Measurements from ENCODE around the gene SIGLEC1. TPM values are rescaled to one million over a fixed set of nuclear protein-coding genes. Genes with fewer than 3 reads are reported as not detected.

Gene SIGLEC1
- total RNA-seq, 2 experiments from 2014 or later = not detected

GRCh38 chr20:3739054-3739925 is 26.9 kb upstream of the SIGLEC1 start:
- intact Hi-C loops (cut with micrococcal nuclease) = no loop called here
- no peak for TF ChIP-seq CTCF (IDR thresholded peaks at IDR 0.05)
- no peaks in the 10 kb centered on the region for H3K4me1 Mint-ChIP-seq (ENCODE audit: low read depth)

DNA sequence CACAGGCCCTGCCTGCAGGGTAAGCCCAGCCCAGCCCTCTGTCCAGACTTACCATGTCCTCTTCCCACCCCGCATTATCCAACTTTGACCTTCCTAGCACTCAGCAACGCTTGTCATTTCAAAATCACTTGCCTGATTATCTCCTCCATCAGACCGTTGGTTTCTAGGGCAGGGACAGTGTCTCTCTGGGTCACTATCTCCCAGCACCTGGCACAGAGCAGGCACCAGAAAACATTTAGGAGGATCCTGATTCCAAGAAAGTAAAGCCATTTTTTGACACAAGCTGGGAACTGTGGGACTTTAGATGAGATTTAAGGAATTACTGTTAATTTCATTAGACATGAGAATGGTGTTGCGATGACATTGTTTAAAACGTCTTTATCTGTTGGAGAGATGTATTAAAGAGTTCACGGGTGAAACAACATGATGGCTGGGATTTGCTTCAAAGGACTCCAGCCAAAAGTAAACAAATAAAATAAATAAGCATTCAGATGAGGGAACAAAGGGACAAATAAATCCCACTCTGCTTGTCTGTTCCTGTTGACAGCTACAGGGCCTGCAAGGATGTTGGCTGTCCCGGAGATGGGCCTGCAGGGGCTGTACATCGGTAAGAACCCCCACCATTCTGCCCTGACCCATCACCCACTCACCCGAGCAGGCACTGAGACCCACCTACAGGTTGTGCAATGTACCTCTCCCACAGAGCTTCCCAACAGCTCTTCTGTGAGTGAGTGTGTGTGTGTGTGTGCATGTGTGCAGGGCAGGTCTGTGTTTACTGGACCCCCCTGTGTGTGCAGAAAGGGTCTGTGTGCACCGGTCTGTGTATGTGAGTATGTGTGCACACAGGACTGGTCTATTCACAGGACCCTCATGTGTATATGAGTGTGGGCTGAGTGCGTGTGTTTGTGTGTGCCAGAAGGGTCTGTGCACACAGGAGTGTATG is 26.0 kb upstream of the SIGLEC1 start:
- Mint-ChIP-seq H3K9me3 (no peaks in the 10 kb centered on the region), H3K27me3 (peaks cover 3% of the 10 kb centered on the region), H3K4me3 (no peak overlapping the region), H3K4me1 (ENCODE audit: low read depth) (no peaks in the 10 kb centered on the region), H3K27ac (no peak overlapping the region), H3K36me3 (ENCODE audit: low read depth) (no peaks in the 10 kb centered on the region)
- intact Hi-C loops (cut with micrococcal nuclease) = no loop called here
- POLR2A ChIA-PET = interaction anchor here (1.0 kb wide), 1 partner anchor 9 kb away, joined by 4 read pairs; no protein-coding TSS in a partner anchor
- CTCF ChIA-PET = interaction anchor here (2.3 kb wide), 2 partner anchors 13 to 28 kb away, joined by 8 to 10 read pairs; no protein-coding TSS in a partner anchor
- ATAC-seq (no peak), DNase-seq (no peak)
- no peak for TF ChIP-seq CTCF (IDR thresholded peaks at IDR 0.05)

More at GRCh38 chr20:3739054-3739925, 26.9 kb upstream of the SIGLEC1 start:
- CTCF ChIA-PET = interaction anchor here (1.2 to 2.3 kb wide), 2 partner anchors 10 to 29 kb away, joined by 7 to 10 read pairs; no protein-coding TSS in a partner anchor
- ATAC-seq (no peak), DNase-seq (no peak)
- POLR2A ChIA-PET = no interaction called here
- no peaks in the 10 kb centered on the region for H3K27me3 Mint-ChIP-seq
- H3K36me3 Mint-ChIP-seq (ENCODE audit: low read depth) = no peaks in the 10 kb centered on the region
- no peaks in the 10 kb centered on the region for H3K9me3 Mint-ChIP-seq
- no peak overlapping the region for H3K27ac Mint-ChIP-seq
- H3K4me3 Mint-ChIP-seq = no peak overlapping the region

DNA sequence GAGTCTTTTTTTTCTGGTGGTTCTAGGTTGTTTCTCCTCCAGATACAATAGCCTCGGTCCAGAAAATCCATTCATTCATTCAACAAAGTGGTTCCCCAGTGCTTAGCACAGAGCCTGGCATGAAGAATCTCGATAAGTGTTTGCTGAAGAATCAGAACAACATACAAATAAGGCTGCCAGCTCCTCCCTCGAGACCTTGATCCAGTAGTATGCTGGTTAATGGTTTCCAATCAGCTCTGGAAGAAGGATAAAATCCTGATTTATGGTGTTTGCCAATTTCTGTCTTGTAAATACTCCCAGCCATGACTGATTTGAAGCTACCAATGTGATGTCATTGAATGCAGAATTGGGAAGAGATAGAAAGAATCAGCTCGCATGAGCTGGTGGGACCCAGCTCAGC is 23.4 kb upstream of the SIGLEC1 start:
- ChIA-PET POLR2A (no interaction called here), CTCF (interaction anchor here (1.8 kb wide), 1 partner anchor 10 kb away, joined by 5 read pairs; no protein-coding TSS in a partner anchor)
- Mint-ChIP-seq H3K36me3 (ENCODE audit: low read depth) (no peaks in the 10 kb centered on the region), H3K4me1 (ENCODE audit: low read depth) (no peaks in the 10 kb centered on the region), H3K27ac (no peak overlapping the region), H3K9me3 (no peaks in the 10 kb centered on the region), H3K27me3 (peaks cover 18% of the 10 kb centered on the region), H3K4me3 (no peak overlapping the region)
- no peak for ATAC-seq
- TF ChIP-seq CTCF (IDR thresholded peaks at IDR 0.05) = no peak
- no peak for DNase-seq
- intact Hi-C loops (cut with micrococcal nuclease) = no loop called here

- no peak for TF ChIP-seq CTCF (IDR thresholded peaks at IDR 0.05)
- no peak overlapping the region for H3K4me3 Mint-ChIP-seq
- no peaks in the 10 kb centered on the region for H3K9me3 Mint-ChIP-seq
- no peaks in the 10 kb centered on the region for H3K36me3 Mint-ChIP-seq (ENCODE audit: low read depth)
- no peaks in the 10 kb centered on the region for H3K4me1 Mint-ChIP-seq (ENCODE audit: low read depth)
- H3K27me3 Mint-ChIP-seq = peaks cover 26% of the 10 kb centered on the region
- CTCF ChIA-PET = no interaction called here
- intact Hi-C loops (cut with micrococcal nuclease) = no loop called here
- no peak for ATAC-seq
- DNase-seq = no peak
- no peak overlapping the region for H3K27ac Mint-ChIP-seq
- POLR2A ChIA-PET = no interaction called here
Measured at GRCh38 chr20:3734111-3734843, 21.9 kb upstream of the SIGLEC1 start.
